Articular chondrocyte of knee joint (primary cell): ENCODE data around the gene GPSM1. TPM values are rescaled to one million over a fixed set of nuclear protein-coding genes. Genes with fewer than 3 reads are reported as not detected.

Experiments used
- total RNA-seq: library from RNA; depleted of rRNA; stranded (reverse); fragments of >200 nt; gene quantifications from 2 replicates; pipeline ENCODE4 v1.2.3, GENCODE V29; 2012

GPSM1 gene, protein sequence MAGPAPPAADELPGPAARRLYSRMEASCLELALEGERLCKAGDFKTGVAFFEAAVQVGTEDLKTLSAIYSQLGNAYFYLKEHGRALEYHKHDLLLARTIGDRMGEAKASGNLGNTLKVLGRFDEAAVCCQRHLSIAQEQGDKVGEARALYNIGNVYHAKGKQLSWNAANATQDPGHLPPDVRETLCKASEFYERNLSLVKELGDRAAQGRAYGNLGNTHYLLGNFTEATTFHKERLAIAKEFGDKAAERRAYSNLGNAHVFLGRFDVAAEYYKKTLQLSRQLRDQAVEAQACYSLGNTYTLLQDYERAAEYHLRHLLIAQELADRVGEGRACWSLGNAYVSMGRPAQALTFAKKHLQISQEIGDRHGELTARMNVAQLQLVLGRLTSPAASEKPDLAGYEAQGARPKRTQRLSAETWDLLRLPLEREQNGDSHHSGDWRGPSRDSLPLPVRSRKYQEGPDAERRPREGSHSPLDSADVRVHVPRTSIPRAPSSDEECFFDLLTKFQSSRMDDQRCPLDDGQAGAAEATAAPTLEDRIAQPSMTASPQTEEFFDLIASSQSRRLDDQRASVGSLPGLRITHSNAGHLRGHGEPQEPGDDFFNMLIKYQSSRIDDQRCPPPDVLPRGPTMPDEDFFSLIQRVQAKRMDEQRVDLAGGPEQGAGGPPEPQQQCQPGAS
- total RNA-seq = 36.5 and 44.3 TPM in 2 replicates

GRCh38 chr9:136327304-136327974 is at the start of gene GPSM1:
Gene GPSM1 (plus strand): TSS chr9:136327539. CDS start chr9:136327696, 157 bp downstream.

DNA sequence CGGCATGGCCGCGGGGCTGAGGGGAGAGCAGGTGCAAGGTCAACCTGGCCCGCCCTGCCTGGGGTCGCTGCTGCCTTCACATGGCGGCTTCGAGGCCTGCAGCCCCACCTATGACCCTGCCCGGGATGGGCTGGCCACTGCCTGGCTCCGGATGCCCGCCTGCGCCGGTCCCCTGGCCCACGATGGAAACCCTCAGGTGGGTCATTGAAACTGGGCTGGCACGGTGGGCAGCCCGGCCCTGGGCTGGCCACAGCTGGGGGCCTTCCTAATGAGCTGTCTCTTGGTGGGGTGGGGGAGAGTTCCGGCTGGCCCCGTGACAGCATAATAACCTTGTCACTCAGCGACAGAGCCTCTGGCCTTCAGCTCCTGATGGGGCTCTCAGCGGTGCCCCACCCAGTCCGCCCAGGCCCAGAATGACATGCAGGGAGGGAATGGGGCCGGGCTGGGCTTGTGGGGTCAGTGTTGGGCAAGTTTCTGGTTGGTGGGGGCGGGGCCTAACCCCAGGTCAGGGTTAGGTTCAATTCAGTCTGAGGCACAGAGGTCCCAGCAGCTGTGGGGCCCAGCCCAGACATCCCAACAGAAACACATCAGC is 23.4 kb upstream of the GPSM1 start, which contains the start of gene CCDC187:
CCDC187 (minus strand) TSS at position 270 of the 592 bp plus-strand sequence; CDS start at position 6, 264 bp downstream.

DNA sequence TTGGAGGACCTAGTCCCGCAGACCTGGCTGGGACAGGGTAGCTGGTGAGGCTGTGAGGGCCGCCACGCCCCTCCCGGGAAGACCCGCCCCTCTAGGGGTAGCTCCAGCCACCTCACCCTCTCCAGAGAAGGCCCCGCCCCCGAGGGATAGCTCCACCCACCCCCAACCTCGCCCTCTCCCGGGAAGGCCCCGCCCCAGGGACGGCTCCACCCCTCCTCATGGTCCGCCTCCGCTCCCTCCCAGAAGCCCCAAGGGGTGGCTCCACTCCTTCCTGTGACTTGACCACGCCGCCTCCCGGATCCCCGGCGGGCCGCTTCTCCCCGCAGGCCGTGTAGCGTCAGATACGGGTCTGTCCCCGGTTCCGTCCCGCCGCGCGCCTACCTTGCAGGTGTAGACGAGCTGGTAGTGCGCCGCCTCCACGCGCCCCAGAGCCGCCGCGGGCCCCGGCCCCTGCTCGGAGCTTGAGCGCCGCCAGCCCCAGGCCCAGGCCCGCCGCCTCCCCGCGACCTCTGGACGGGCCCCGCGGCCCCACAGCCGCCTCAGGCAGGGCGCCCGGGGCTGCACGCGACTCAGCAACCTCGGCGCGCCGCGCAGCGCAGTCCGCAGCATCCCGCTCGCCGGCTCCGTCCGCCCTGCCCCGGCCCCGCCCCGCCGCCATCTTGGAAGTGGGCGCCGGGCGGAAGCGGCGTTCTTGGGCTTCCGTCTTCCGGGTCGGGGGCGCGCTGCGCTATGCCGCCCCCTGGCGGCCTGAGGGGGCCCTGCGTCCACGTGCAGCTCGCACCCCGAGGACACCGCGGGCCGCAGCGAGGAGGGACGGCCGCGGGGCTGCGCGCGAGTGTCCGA is 36.0 kb downstream of the GPSM1 start, which contains the start of gene DNLZ:
DNLZ (minus strand) TSS at position 639 of the 843 bp plus-strand sequence; CDS start at position 609, 30 bp downstream.

GRCh38 chr9:136373300-136374182 is 46.2 kb downstream of the GPSM1 start, which contains the start of gene CARD9:
Gene CARD9 (minus strand): TSS chr9:136373669. CDS start chr9:136372078, 1,591 bp downstream.

GRCh38 chr9:136400038-136400834 is 72.9 kb downstream of the GPSM1 start, which contains the start of gene SNAPC4:
Gene SNAPC4 (minus strand): TSS chr9:136400170. CDS start chr9:136398428, 1,742 bp downstream.

Other genes starting within 250 kb of the GPSM1 start
- gene NACC2, start 232.2 kb upstream of the GPSM1 start, total RNA-seq = 24.8 and 28.0 TPM in 2 replicates
- 32.5 and 34.6 TPM in 2 replicates for gene TMEM250, start 208.7 kb upstream of the GPSM1 start, total RNA-seq
- not detected in 2 replicates for gene LHX3, start 122.4 kb upstream of the GPSM1 start, total RNA-seq
- 7.6 and 8.6 TPM in 2 replicates for gene QSOX2, start 81.7 kb upstream of the GPSM1 start, total RNA-seq
- gene CCDC187, start 23.4 kb upstream of the GPSM1 start, total RNA-seq = under 0.01 and 0.11 TPM in 2 replicates
- gene DNLZ, start 36.2 kb downstream of the GPSM1 start, total RNA-seq = 4.6 and 5.9 TPM in 2 replicates
- gene CARD9, start 46.1 kb downstream of the GPSM1 start, total RNA-seq = 1.5 and 2.9 TPM in 2 replicates
- gene SNAPC4, start 72.6 kb downstream of the GPSM1 start, total RNA-seq = 5.7 and 7.2 TPM in 2 replicates
- 20.8 and 22.6 TPM in 2 replicates for gene ENTR1, start 83.1 kb downstream of the GPSM1 start, total RNA-seq
- 37.2 and 47.0 TPM in 2 replicates for gene PMPCA, start 83.1 kb downstream of the GPSM1 start, total RNA-seq
- gene INPP5E, start 112.3 kb downstream of the GPSM1 start, total RNA-seq = 7.0 and 8.0 TPM in 2 replicates
- 36.2 and 37.5 TPM in 2 replicates for gene SEC16A, start 155.5 kb downstream of the GPSM1 start, total RNA-seq
- 11.3 and 11.6 TPM in 2 replicates for gene NOTCH1, start 218.5 kb downstream of the GPSM1 start, total RNA-seq